ENCODE data around the gene RBM20.
A peak's percentile ranks its signal among the peaks of the same experiment; 100 is the strongest.

Gene RBM20

DNA sequence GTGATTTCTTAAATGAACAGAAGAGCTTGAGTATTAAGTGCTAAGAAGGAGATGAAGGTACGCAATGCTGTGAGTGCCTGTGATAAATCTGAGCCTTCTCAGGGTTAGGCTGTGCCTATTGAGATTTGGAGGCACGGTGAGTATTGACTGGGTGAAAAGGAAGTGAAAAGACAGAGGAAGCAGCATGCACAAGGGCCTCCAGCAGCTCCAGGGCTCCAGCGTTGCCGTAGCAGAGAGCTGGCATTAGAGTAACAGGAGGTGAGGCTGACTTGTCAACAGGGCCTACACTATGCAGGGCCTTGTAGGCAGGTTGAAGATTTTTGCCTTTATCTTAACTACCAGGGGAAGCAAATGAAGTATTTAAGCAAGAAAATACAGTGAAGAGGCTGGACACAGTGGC is 173.5 kb downstream of the RBM20 start:
- no peak for DNase-seq

- peak; percentile 89 for DNase-seq
Observed at GRCh38 chr10:110818311-110819256, 174.4 kb downstream of the RBM20 start.

DNA sequence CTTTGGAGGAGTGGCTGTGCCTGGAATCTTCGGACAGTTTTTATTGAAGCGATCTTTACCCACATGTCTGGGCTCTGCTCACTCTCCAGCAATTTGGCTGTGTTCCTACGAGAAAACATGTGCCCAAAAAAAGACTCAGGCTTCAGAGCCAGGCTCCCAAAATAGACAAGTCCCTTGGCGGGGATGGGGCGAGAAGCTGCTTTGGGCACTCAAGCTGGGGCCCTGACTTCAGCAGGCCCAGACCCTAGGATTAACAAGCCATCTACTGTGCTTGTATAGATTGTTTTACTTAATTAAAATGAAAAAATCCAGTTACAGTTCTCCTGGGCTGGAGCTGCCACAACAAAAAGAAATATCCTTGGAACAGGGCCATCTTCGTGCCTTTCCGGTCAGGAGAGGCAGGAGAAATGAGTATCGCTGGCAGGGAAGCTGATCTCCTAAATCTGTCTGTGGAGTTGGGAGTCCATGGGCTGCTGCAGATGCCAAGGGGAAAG is 176.2 kb downstream of the RBM20 start:
- peak; percentile 13 for DNase-seq

- no peak for DNase-seq
Observed at GRCh38 chr10:110821508-110821907, 177.4 kb downstream of the RBM20 start.

DNA sequence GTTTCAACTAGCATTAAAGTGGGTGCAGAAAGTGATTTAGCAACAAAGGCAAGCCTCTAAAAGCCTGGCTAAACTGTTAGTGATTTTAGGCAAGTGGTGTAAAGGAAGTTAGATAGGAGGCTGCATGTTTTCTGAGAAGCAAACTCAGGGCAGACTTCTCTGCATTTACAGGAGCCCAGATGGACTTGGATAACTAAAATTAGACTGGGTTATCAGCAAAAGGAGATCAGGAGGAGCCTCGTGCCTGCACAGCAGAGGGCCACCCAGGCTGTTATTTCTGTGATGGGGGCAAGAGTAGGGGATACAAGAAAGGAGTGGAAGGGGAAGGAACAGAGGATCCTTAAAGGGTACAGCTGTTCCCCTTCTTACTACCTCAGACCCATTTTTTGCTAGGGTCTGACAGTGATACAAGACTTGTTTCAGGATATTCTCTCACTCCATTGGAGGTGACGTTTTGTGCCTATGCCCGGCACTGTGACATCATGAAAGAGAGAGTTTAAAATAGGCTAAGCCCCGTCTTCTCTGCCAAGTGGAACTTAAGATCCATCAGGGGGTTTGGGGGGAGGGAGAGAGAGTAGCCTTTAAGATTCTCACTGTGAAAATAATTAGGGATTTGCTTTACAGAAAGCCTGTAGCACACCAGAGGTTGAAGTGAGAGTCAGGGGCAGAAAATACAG is 178.0 kb downstream of the RBM20 start:
- DNase-seq = no peak

GRCh38 chr10:110822712-110823311 is 178.7 kb downstream of the RBM20 start:
- no peak for DNase-seq

DNA sequence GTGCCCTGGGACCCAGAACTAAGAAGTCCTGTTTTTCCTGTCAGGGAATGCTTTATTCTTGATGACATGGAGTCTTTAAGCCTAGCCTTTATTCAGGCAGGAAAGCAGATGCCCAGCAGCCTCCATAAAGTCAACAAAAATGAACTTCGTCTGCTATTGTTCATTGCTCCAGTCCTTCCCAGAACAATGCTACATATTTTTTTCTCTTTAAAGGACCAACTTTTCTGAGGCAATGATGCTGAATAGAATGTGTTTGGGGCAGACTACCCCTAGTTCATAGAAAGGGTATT is 180.0 kb downstream of the RBM20 start:
- no peak for DNase-seq

- DNase-seq = no peak
Observed at GRCh38 chr10:110824660-110825059, 180.5 kb downstream of the RBM20 start.

DNA sequence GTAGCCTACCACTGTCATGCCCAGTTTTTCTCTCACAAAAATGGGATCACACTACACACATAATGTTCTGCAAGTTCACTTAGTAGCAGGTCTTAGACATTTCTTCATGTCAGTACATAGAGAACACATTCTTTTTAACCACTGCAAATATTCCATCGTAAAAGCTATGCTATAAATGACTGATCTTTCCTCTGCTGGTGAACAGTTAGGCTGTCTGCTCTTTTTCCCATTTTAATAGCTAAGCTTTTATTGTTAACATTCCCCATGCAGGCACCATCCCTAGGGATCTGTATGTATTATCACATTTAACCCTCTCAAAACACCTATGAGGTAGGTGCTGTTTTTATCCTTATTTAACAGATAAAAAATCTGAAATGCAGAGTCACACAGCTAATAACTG is 181.4 kb downstream of the RBM20 start:
- no peak for DNase-seq

- no peak for DNase-seq
Observed at GRCh38 chr10:110827410-110827809, 183.3 kb downstream of the RBM20 start.

- no peak for DNase-seq
Observed at GRCh38 chr10:110827875-110828274, 183.7 kb downstream of the RBM20 start.

GRCh38 chr10:110828525-110828924 is 184.4 kb downstream of the RBM20 start:
- DNase-seq = no peak

DNA sequence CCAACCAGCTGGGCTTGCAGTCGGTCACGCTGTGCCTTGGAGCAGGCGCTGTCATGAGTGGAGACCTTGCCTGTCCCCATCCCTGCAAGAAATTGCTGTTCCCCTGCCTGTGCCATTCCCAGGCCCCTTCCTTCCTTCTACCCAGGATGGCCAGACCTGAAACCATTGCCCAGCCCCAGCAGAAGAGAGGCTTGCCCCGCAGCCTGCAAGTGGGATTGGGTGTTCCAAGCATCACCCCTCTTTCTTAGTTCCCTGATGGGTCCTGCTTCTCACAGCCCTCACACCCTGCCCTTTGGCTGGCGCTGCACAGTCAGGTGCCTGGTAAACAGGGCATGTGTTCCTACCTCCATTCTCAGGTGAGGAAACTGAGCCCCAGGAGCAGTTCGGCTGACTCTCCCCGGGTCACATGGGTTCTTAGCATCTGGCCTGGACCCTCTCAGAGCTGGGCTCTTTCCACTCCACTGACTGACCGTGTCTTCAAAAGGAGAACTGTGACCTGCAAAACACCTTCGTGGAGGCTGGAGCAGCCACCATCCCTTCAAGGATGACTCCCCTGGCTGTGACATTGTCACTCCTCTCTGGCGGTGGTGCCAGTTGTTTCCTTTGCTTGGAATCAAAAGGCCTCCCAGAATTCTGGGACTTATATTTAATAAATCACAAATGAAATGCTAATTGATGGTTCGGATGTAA is 185.7 kb downstream of the RBM20 start:
- DNase-seq = no peak

DNA sequence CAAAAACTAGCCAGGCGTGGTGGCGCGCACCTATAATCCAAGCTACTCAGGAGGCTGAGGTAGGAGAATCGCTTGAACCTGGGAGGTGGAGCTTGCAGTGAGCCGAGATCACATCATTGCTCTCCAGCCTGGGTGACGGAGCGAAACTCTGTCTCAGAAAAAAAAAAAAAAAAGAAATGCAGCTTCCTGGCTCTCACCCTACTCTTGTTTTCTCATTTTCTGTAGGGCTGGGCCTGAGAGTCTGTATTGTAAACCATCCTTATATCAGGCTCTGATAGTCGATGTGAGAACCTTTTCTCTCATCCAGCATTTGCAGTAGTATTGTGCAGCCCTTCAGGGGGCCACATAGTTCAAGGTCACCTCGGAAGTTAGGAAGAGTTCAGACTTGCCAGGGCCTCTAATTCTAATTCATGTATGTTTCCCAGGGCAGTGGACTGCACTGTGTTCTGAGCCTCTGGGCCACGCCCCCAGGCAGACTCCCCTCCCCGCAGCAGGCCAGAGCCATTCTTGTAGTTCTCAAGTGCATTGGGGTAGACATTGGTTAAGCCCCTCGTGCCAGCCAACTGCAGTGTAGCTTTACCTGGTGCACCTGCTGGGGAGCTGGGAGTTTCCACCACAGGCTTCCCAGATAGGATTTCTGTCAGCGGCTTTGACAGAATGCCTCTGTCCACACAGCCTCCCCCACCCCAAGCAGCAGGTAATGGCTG is 189.3 kb downstream of the RBM20 start:
- no peak for DNase-seq

- no peak for DNase-seq
Observed at GRCh38 chr10:110833941-110834628, 189.9 kb downstream of the RBM20 start.

- peak; percentile 94 for DNase-seq
Observed at GRCh38 chr10:110834629-110835301, 190.6 kb downstream of the RBM20 start.

GRCh38 chr10:110835841-110836240 is 191.7 kb downstream of the RBM20 start:
- no peak for DNase-seq

DNA sequence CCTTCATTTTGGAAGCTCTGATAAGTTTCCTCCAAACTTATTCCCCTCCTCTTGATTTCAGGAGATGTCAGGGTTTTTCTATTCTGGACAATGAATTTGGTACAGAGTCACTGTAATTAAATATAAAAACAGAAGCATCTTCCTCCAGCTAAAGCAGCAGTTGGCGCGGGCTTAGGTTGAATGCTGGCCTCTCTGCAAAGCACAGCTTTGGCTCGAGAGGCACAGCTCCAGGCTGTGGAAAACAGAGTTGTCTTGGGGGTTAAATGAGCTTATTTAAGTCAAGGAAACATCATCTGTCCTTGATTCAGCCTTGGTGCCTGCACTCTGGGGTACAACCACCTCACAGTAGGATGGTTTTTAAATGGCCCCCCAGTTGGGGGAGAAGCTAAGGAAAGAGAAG is 192.6 kb downstream of the RBM20 start:
- no peak for DNase-seq

DNA sequence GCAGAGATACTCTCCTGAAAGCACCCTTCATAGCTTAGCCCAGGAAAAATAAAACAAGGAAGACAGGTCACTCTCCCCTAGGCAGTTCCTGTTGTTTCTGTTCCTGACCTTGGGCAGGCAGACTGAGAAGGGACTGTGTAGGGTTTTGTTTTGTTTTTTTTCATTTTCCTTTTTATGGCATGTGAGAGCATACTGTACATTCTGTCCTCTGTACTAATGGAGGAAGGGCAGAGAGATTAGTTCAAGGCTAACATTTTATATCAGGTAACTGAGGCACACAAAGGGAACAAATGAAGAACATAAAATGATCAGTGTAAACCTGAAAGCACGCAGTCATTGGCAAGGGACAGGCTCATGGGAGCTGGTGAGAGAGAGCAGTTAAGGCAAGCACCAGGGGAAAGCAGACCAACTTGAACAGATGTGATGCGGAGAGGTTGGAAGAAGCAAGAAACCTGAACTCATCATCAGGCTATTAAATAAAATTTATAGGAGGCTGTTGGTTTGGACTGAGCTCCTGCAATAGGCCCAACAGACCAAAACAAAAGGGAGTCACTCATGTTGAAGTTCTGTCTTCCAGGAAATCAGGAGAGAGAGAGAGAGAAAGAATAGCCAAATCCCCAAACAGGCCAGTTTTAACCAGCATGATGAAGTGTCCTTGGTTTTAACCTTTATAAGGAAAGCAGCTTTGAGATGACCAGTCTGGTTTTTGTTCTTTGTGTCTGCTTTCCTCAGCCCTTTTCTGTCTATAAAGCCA is 193.5 kb downstream of the RBM20 start:
- peak; percentile 29 for DNase-seq

- DNase-seq = no peak
Observed at GRCh38 chr10:110840225-110840922, 196.2 kb downstream of the RBM20 start.

Measured in NCI-H1694 treated with DMSO at 0.1 percent for 48 hours (cell line).